Upper lobe of left lung (tissue), 4 donors: ENCODE measurements around the gene AASDH.

ENCODE experiments used
- EP300 ChIP-seq, 4 donors: sonication (generic); formaldehyde crosslinking; IDR thresholded peaks; one replicate each; pipeline ENCODE4 v1.5.1; 2017; ENCODE audit warnings: antibody characterized with exemption in 4 of 4, control low read depth in 2 of 4
- POLR2A ChIP-seq, 4 donors: fragments of 450-650 bp; IDR thresholded peaks; one replicate each; pipeline ENCODE4 v1.5.1; 2016 to 2017; ENCODE audit warnings: antibody characterized with exemption in 4 of 4, mild to moderate bottlenecking in 2 of 4
- POLR2AphosphoS5 ChIP-seq, 2 donors: sonication (generic); formaldehyde crosslinking; IDR thresholded peaks; one replicate each; pipeline ENCODE4 v1.5.1; 2017; ENCODE audit warnings: antibody characterized with exemption in 2 of 2
- TF ChIP-seq, protein P1 (sequence below), 6 experiments: fragments of 450-650 bp in 4 of 6; fragments of 200-600 bp in 2 of 6; sonication (generic) in 2 of 6; IDR thresholded peaks; one replicate each; pipeline ENCODE4 v1.5.1; 2016 to 2019; ENCODE audit warnings: antibody characterized with exemption in 6 of 6

DNA sequence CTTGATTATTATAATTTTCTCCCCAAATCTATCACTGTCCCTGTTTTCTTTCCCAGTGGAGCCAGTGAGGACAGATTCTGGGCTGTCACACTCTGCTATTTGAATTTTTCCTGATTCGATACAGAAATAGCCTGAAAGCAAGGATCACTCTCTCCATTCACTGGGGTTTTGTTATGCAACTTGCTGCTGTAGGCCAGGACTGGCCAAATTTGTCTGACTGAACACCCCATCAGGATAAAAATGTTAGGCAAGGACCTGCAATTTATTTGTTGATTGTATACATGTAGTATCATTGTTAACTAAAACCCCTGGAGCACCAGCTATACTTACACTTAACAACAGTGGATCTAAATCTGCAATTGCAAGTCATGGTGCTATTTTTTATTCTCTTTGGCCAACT is 68.7 kb downstream of the AASDH start:
- no peak for TF ChIP-seq EP300 (IDR thresholded peaks at IDR 0.05)
- TF ChIP-seq, protein P1, sequence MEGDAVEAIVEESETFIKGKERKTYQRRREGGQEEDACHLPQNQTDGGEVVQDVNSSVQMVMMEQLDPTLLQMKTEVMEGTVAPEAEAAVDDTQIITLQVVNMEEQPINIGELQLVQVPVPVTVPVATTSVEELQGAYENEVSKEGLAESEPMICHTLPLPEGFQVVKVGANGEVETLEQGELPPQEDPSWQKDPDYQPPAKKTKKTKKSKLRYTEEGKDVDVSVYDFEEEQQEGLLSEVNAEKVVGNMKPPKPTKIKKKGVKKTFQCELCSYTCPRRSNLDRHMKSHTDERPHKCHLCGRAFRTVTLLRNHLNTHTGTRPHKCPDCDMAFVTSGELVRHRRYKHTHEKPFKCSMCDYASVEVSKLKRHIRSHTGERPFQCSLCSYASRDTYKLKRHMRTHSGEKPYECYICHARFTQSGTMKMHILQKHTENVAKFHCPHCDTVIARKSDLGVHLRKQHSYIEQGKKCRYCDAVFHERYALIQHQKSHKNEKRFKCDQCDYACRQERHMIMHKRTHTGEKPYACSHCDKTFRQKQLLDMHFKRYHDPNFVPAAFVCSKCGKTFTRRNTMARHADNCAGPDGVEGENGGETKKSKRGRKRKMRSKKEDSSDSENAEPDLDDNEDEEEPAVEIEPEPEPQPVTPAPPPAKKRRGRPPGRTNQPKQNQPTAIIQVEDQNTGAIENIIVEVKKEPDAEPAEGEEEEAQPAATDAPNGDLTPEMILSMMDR (IDR thresholded peaks at IDR 0.05), result no peak
- no peak for TF ChIP-seq POLR2A (IDR thresholded peaks at IDR 0.05)
- no peak for TF ChIP-seq POLR2AphosphoS5 (IDR thresholded peaks at IDR 0.05)
